Measurements from ENCODE around the gene KMT2C.

DNA sequence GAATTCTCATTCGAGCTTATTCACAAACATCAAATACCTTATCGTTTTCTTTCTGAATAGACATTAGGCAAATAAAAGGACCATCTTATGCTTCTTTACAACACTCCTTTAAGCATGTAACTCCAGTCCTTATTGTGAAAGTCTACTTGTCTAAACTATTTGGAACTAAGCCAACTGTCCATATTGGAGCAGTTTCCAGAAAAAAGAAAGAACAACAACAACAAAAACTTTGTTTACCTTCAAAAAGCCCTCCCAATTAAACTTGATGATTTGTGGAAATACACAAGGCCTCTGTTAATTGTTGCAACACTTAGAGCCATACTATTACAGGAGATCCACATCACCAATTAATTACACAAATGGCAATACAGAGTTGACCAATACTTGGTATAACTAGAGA is 246.7 kb downstream of the KMT2C start:
- TF ChIP-seq, protein P1, sequence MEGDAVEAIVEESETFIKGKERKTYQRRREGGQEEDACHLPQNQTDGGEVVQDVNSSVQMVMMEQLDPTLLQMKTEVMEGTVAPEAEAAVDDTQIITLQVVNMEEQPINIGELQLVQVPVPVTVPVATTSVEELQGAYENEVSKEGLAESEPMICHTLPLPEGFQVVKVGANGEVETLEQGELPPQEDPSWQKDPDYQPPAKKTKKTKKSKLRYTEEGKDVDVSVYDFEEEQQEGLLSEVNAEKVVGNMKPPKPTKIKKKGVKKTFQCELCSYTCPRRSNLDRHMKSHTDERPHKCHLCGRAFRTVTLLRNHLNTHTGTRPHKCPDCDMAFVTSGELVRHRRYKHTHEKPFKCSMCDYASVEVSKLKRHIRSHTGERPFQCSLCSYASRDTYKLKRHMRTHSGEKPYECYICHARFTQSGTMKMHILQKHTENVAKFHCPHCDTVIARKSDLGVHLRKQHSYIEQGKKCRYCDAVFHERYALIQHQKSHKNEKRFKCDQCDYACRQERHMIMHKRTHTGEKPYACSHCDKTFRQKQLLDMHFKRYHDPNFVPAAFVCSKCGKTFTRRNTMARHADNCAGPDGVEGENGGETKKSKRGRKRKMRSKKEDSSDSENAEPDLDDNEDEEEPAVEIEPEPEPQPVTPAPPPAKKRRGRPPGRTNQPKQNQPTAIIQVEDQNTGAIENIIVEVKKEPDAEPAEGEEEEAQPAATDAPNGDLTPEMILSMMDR (IDR thresholded peaks at IDR 0.05 in 8 of 11, conservative IDR thresholded peaks at IDR 0.05 in 3 of 11) = no peak
- TF ChIP-seq POLR2AphosphoS5 (IDR thresholded peaks at IDR 0.05) = no peak
